ENCODE measurements around the gene ARMC7. TPM values are rescaled to one million over a fixed set of nuclear protein-coding genes. Genes with fewer than 3 reads are reported as not detected.

The ARMC7 gene
- total and polyA plus RNA-seq, 2 of the 4 experiments (the other 2 are of a cell fraction) = 1.8 to 6.9 TPM

DNA sequence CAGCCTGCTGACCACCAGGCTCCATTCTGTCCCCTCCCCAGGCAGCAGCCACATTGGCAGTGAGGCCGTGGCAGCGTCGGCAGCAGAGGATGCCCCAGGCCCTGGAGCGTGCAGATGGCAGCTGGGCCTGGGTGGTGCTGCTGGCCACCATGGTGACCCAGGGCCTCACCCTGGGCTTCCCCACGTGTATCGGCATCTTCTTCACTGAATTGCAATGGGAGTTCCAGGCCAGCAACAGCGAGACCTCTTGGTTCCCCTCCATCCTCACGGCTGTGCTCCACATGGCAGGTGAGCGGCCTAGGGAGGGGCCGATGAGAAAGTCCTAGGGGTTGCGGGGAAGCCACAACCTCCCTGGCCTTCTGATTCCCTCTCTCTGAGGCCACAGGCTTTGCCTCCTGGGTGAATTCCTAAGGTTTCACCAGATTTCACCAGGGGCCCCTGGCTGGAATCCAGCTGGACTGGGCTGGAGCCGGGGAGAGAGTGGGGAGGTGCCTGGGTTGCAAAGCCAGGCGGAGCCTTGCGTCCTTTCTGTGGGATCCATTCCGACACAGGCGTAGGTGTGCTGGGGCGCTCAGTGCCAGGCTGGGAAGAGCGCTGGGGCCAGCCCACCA is 16.1 kb upstream of the ARMC7 start:
- CTCF ChIA-PET = interaction anchor here (1.7 kb wide), 1 partner anchor 20 kb away, joined by 5 read pairs; no protein-coding TSS in a partner anchor
- H2AK9ac ChIP-seq (replicated peaks; ENCODE audit: low read depth, low read length, poor library complexity) = peak overlapping the region; percentile 50
- H4K20me1 ChIP-seq (ENCODE audit: insufficient read depth, low read length) = no peaks in the 10 kb centered on the region; the same call in 1 of the 2 replicates
- no peak overlapping the region for H3K4me2 ChIP-seq (ENCODE audit: low read depth, low read length)
- H2BK15ac ChIP-seq (ENCODE audit: low read depth, low read length) = no peak overlapping the region
- no peak overlapping the region for H3K23ac ChIP-seq (ENCODE audit: low read depth, low read length)
- H3K79me1 ChIP-seq (ENCODE audit: low read depth in 1 of 2, low read length in 2 of 2) = peaks cover 0 to 24% of the 10 kb centered on the region in 2 experiments; a peak in 2 of 4 replicates
- H3K27me3 ChIP-seq (ENCODE audit: control insufficient read depth, insufficient read depth, low read length) = no peaks in the 10 kb centered on the region
- H3K4me3 ChIP-seq (ENCODE audit: insufficient read depth, low read depth, low read length) = no peak overlapping the region
- no peak overlapping the region for H2BK5ac ChIP-seq (ENCODE audit: low read depth, low read length, poor library complexity, severe bottlenecking)
- H3K4me1 ChIP-seq (ENCODE audit: control insufficient read depth, insufficient read depth, low read length) = peaks cover 22% of the 10 kb centered on the region
- no peak for DNase-seq
- peak overlapping the region; percentile 9; the same call in 1 of the 2 replicates for H4K5ac ChIP-seq (ENCODE audit: low read depth, low read length)
- no peak overlapping the region for H3K9ac ChIP-seq (ENCODE audit: low read depth, low read length)
- ATAC-seq (ENCODE audit: low read depth) = no peak
- dilution Hi-C loops (cut with HindIII; ENCODE audit: low sequenced_read_pairs, unreplicated experiment) = no loop called here
- TF ChIP-seq USF2 (IDR thresholded peaks at IDR 0.05; ENCODE audit: low read depth, low read length) (no peak), CHD1 (IDR thresholded peaks at IDR 0.05; ENCODE audit: low read depth, low read length) (no peak), CEBPB (IDR thresholded peaks at IDR 0.05; ENCODE audit: low read depth, low read length) (no peak), RFX5 (IDR thresholded peaks at IDR 0.05; ENCODE audit: low read depth, low read length) (no peak), CTCF (conservative IDR thresholded peaks at IDR 0.05; ENCODE audit: low read depth, low read length) (no peak), SMC3 (IDR thresholded peaks at IDR 0.05; ENCODE audit: low read depth, low read length) (no peak)
- H3K9me1 ChIP-seq (ENCODE audit: insufficient read depth, low read length) = peaks cover 18% of the 10 kb centered on the region
- POLR2A ChIA-PET (ENCODE audit: unreplicated experiment) = no interaction called here
- H3K18ac ChIP-seq (ENCODE audit: low read depth, low read length) = no peak overlapping the region
- intact Hi-C loops (cut with micrococcal nuclease) = no loop called here
- H2BK20ac ChIP-seq (ENCODE audit: low read depth, low read length) = no peak overlapping the region
- H4K8ac ChIP-seq (ENCODE audit: low read depth in 2 of 2, low read length in 2 of 2) = no peak overlapping the region
- 0 out of 2 replicates have a peak overlapping the region, but pooled peaks have one; percentile 14 for H4K91ac ChIP-seq (ENCODE audit: insufficient read depth, low read depth, low read length)
- H3K14ac ChIP-seq (replicated peaks; ENCODE audit: low read depth, low read length) = no peak overlapping the region
- no peak overlapping the region for H3K4ac ChIP-seq (ENCODE audit: low read depth, low read length)
- H3K56ac ChIP-seq (ENCODE audit: extremely low read depth, insufficient read depth, low read length) = no peak overlapping the region
- peaks cover 3% of the 10 kb centered on the region; the same call in 1 of the 2 replicates for H3K36me3 ChIP-seq (ENCODE audit: control insufficient read depth, insufficient read depth, low read length)
- no TSS peak for BruUV-seq (replicated peaks)
- peak overlapping the region; percentile 10 for H2AFZ ChIP-seq (replicated peaks; ENCODE audit: low read length, poor library complexity)
- H3K27ac ChIP-seq (ENCODE audit: insufficient read depth, low read length) = no peak overlapping the region
- 94% methylated on average over 5 of the region's 18 CpGs; no CpG with 5 or more reads in 1 of the 2 experiments for WGBS, 2 experiments (ENCODE audit: extremely low coverage in 2 of 2, insufficient read length in 1 of 2)
- no peak overlapping the region for H2BK120ac ChIP-seq (ENCODE audit: low read depth, low read length)
- peak overlapping the region; percentile 65; the same call in 1 of the 2 replicates for H2AK5ac ChIP-seq (ENCODE audit: low read depth, low read length)
- in situ Hi-C loops (cut with MboI; ENCODE audit: low sequenced_read_pairs) = no loop called here
- H3K9me3 ChIP-seq (ENCODE audit: control insufficient read depth, insufficient read depth, low read length) = no peaks in the 10 kb centered on the region
